Measurements from ENCODE around the gene ST7. TPM values are rescaled to one million over a fixed set of nuclear protein-coding genes. Genes with fewer than 3 reads are reported as not detected.

Gene ST7
- total and polyA plus RNA-seq, 2 of the 13 experiments (the other 11 are each of a cell fraction or from before 2014, with no cell fraction given) = 17.3 to 23.5 TPM

- no peaks in the 10 kb centered on the region for H4K20me1 ChIP-seq (ENCODE audit: insufficient read depth, low read length)
- POLR2A ChIA-PET = interaction anchor here (0.8 kb wide), 1 partner anchor 22 kb away, joined by 3 read pairs; no protein-coding TSS in a partner anchor
- BruUV-seq (replicated peaks) = no TSS peak
- H3K9me3 ChIP-seq (ENCODE audit: low read length) = no peaks in the 10 kb centered on the region
- no peak overlapping the region for H3K4me2 ChIP-seq (ENCODE audit: low read depth, low read length)
- H3K27ac ChIP-seq (ENCODE audit: extremely low read length, insufficient read depth, low read length) = no peak overlapping the region
- no peak overlapping the region for H3K4me3 ChIP-seq (replicated peaks in 1 of 3; ENCODE audit: insufficient read depth in 1 of 3, low read depth in 2 of 3, low read length in 3 of 3)
- H3K36me3 ChIP-seq (replicated peaks in 1 of 2; ENCODE audit: control insufficient read depth in 1 of 2, insufficient read depth in 2 of 2, low read length in 2 of 2) = no peaks in the 10 kb centered on the region
- no peak overlapping the region for H3K9ac ChIP-seq (ENCODE audit: insufficient read depth, low read depth, low read length)
- FAIRE-seq (no peak), DNase-seq (ENCODE audit: low spot score) (no peak), ATAC-seq (no peak)
- no peak for TF ChIP-seq NFE2 (CRISPR knock-in tag; IDR thresholded peaks at IDR 0.05)
- no peak for TF ChIP-seq KLF12 (CRISPR knock-in tag; IDR thresholded peaks at IDR 0.05; ENCODE audit: borderline replicate concordance)
- TF ChIP-seq ZNF589 (CRISPR knock-in tag; conservative IDR thresholded peaks at IDR 0.05) = no peak
- TF ChIP-seq ZNF660 (CRISPR knock-in tag; IDR thresholded peaks at IDR 0.05; ENCODE audit: borderline replicate concordance, low read depth) = no peak
- no peak for TF ChIP-seq CENPBD1 (CRISPR knock-in tag; IDR thresholded peaks at IDR 0.05; ENCODE audit: borderline replicate concordance, low read depth)
- TF ChIP-seq ZFP62 (CRISPR knock-in tag; IDR thresholded peaks at IDR 0.05) = no peak
- no peak for TF ChIP-seq NR2C2 (CRISPR knock-in tag; IDR thresholded peaks at IDR 0.05; ENCODE audit: borderline replicate concordance)
- TF ChIP-seq EHMT2 (IDR thresholded peaks at IDR 0.05; ENCODE audit: borderline replicate concordance, low read depth, low read length) = no peak
- no peak for TF ChIP-seq TAF15 (IDR thresholded peaks at IDR 0.05; ENCODE audit: low read depth, low read length, poor library complexity, severe bottlenecking)
- no peak for TF ChIP-seq ZFYVE20 (CRISPR knock-in tag; IDR thresholded peaks at IDR 0.05; ENCODE audit: borderline replicate concordance, low read depth)
- TF ChIP-seq ZBTB2 (CRISPR knock-in tag; IDR thresholded peaks at IDR 0.05; ENCODE audit: low read depth) = no peak
- TF ChIP-seq ZNF678 (CRISPR knock-in tag; IDR thresholded peaks at IDR 0.05) = no peak
- no peak for TF ChIP-seq MBD4 (IDR thresholded peaks at IDR 0.05; ENCODE audit: borderline replicate concordance, low read length)
- TF ChIP-seq ZNF567 (CRISPR knock-in tag; IDR thresholded peaks at IDR 0.05; ENCODE audit: borderline replicate concordance) = no peak
- no peak for TF ChIP-seq U2AF1 (optimal IDR thresholded peaks at IDR 0.05; ENCODE audit: low read depth, low read length)
- TF ChIP-seq MLLT10 (CRISPR knock-in tag; IDR thresholded peaks at IDR 0.05) = no peak
- no peak for TF ChIP-seq SMYD3 (CRISPR knock-in tag; IDR thresholded peaks at IDR 0.05)
- no peak for TF ChIP-seq EED (CRISPR knock-in tag; IDR thresholded peaks at IDR 0.05)
- TF ChIP-seq ZNF280D (CRISPR knock-in tag; IDR thresholded peaks at IDR 0.05) = no peak
- no peak for TF ChIP-seq PBX2 (CRISPR knock-in tag; IDR thresholded peaks at IDR 0.05)
- CTCF ChIA-PET (ENCODE audit: low intra/inter-chr PET ratio, low total read pairs) = no interaction called here
- H3K4me1 ChIP-seq (ENCODE audit: insufficient read depth, low read length) = peaks cover 61% of the 10 kb centered on the region
- intact Hi-C loops (cut with micrococcal nuclease; ENCODE audit: unreplicated experiment) (no loop called here), in situ Hi-C loops (cut with HindIII; ENCODE audit: extremely low pct_ligation_motif_present, low pct_unique_long_range_greater_than_20kb) (loop anchor here (5.0 kb wide), 1 partner anchor 185 kb away; no protein-coding TSS in a partner anchor)
- no peak overlapping the region for H2AFZ ChIP-seq (ENCODE audit: low read length)
- 71% methylated on average over 7 of the region's 7 CpGs for WGBS (ENCODE audit: low lambda C conversion rate)
- H3K79me2 ChIP-seq (ENCODE audit: insufficient read depth, low read length) = no peaks in the 10 kb centered on the region
- H3K27me3 ChIP-seq (ENCODE audit: control insufficient read depth in 1 of 2, insufficient read depth in 2 of 2, low read length in 2 of 2) = peaks cover 0 to 4% of the 10 kb centered on the region in 2 experiments; a peak in 2 of 5 replicates
These were observed 20.7 kb upstream of the ST7 start for GRCh38 chr7:116932566-116932965.
